HG03103 (cell line): Measurements from ENCODE around the gene HSD11B1.
A peak's percentile ranks its signal among the peaks of the same experiment; 100 is the strongest.

Source experiments
- ATAC-seq: cut with Tn5 transposase; IDR thresholded peaks from one replicate; pipeline ENCODE4 v1.9.1; 2021; ENCODE audit warnings: low read depth; ENCODE audit not compliant: unreplicated experiment

The HSD11B1 gene

DNA sequence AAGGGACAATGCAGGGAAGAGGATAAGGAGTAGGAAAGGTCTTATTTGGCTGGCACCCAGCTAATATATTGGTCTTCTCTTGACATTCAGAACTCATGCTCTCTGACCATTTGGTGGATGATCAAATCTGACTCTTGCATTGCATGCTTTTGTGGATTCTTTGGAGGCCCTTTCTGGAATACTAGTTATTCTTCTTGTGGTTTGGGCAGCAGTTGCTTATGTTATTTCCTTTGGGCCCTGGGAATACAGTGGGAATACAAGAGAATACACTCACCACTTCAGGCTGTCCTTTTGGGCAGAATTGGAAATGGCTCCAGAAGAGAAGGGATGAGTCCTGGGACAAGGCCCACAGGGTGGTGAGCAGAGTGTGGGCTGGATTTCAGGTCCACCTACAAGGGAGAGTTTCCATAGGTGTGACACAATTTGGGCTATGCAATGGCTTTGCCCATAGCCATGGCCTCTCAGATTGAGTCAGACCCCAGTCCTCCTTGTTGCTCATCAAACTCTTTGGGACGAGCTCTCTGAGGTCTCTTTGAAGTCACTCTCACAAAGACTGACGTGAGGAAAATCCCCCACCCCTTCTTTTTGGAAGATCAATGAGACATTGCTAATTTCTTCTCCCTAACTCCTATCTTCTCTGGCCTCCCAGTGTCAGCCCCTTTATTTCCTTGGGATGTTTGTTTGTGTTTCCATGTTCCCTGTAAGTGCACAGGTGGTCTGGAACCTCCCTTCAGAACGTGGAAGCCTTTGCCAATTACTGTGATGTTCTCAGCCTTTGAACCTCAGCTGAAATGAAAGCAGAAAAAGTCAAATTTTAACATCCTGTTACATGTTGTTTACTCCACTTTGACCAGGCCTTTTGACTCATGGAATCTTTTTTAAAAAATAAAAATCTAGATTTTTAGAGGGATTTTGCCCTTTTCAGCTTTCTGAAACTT, 19.4 kb downstream of the HSD11B1 start:
- no peak for ATAC-seq

GRCh38 chr1:209727286-209727685, 22.6 kb downstream of the HSD11B1 start:
- ATAC-seq = no peak

GRCh38 chr1:209727785-209728184, 23.1 kb downstream of the HSD11B1 start:
- no peak for ATAC-seq

DNA sequence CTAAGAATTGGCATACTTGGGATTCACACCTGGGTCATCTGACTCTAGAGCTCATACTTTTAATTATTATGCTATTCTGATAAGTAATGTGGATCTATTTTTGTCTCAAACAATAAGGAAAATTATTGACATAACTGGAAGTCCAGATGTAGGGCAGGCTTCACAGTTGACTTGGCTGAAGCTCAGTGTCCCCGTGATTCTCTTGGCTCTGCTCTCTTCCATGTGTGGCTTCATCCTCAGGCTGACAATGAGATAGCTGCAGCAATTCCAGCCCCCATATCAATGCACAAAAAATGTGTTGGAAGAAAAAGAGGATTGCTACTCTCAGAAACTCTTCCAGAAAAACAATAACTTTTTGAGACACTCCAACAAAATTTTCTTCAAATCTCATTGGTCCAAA, 23.8 kb downstream of the HSD11B1 start:
- ATAC-seq = no peak

- no peak for ATAC-seq
These were observed 24.8 kb downstream of the HSD11B1 start for GRCh38 chr1:209729436-209729835.

DNA sequence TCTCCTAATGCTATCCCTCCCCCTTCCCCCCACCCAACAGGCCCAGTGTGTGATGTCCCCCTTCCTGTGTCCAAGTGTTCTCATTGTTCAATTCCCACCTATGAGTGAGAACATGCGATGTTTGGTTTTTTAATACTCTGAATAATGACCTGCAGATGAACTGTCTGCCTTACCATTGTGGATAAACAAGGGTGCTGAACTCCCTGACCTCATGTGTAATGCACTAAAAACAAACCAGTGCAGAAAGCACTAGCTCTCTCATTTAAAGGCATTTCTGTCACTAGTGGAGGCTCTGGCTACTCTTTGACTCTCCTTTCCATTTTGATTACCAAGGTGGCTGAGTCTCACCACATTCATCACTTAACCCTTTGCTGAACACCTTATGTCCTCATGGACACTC, 28.1 kb downstream of the HSD11B1 start:
- ATAC-seq = no peak

DNA sequence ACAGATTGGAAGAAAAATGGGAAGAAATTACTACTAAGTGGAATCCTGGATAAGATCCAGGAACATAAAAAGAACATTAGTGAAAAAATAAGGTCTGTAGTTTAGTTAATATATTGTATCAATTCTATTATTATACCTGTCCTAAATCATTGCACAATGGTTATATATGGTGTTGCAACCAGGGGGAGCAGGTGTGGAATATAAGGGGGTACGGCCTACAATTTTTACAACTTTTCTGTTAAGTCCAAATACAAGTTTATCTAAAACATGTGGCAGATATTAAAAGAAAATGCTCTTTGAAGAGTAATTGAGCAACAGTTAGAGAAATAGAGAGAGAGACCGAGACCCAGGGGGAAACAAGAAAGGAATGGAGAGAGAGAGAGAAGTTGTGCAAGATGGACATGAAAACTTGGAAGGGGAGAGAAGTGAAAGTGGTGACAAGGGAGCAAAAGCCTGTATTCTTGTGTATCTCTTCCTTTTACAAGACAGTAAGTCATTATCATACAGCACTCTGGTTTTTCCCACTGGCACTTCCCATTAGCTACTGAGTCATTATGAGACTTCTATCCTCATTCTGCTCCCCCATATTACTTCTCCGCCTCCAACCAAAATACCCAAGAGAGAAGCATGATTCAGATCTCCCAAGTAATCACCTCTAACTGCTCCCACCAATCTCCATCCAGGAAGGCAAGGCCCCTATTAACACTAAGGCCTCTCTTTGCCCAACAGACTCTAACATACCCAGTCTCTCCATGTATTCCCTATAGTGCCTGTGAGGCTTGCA, 29.0 kb downstream of the HSD11B1 start:
- ATAC-seq = no peak

- ATAC-seq = no peak
These were observed 32.0 kb downstream of the HSD11B1 start for GRCh38 chr1:209736490-209737117.

GRCh38 chr1:209737118-209737505, 32.5 kb downstream of the HSD11B1 start:
- no peak for ATAC-seq

DNA sequence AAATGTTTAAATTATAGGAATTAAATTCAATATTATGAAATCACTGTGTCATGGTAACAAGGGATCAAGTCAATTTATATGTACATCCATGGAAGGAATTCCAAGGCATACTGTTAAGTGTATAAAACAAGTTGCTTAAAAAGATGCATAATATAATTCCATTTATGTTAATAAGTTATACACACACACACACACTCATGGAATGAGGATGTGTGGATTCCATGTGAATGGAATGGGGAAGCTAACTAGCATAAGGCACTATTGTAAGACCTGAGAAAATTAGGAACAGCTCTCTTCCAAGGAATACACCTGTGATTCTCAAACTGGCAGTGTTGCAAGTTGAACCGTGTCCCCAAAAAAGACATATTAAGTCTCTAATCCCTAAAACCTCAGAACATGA, 33.6 kb downstream of the HSD11B1 start:
- no peak for ATAC-seq

DNA sequence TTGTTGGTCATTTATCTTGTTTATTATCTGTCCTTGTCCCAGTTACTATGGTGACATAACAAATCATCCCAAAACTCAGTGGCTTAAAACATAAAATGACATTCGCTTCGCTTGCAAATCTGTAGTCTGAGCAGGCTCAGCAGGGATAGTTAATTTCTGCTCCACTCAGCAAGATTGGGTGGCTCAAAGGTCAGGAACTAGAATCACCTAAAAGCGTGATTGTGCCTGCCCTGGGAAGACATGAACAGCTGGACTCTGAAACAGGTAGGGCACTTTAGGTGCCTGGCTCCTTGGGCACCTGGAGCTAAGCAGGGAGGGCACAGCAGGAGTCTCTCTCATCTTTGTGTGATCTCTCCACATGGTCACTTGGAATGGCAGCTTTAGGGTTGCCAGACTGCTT, 36.5 kb downstream of the HSD11B1 start:
- ATAC-seq = no peak

DNA sequence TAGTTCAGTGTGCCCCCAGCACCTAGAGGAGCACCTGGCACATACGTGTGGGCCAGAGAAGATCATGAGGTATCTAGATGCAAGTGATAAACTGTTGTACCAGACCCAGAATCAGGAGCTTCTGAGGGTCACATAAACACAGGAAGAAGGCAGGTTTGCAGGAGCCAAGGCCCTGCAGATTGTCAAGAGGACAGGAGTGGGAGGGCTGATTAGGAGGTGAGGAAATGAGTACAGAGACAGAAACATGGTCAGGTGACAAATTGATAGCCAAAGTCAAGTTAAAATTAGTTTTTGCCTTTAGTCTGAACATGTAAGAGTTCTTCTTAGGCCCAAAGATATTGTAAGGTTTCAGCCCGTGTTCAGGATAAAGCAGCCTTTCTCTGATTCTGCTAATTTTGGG, 37.2 kb downstream of the HSD11B1 start:
- no peak for ATAC-seq

- no peak for ATAC-seq
These were observed 37.9 kb downstream of the HSD11B1 start for GRCh38 chr1:209742409-209743144.

- no peak for ATAC-seq
These were observed 38.5 kb downstream of the HSD11B1 start for GRCh38 chr1:209743145-209743482.

DNA sequence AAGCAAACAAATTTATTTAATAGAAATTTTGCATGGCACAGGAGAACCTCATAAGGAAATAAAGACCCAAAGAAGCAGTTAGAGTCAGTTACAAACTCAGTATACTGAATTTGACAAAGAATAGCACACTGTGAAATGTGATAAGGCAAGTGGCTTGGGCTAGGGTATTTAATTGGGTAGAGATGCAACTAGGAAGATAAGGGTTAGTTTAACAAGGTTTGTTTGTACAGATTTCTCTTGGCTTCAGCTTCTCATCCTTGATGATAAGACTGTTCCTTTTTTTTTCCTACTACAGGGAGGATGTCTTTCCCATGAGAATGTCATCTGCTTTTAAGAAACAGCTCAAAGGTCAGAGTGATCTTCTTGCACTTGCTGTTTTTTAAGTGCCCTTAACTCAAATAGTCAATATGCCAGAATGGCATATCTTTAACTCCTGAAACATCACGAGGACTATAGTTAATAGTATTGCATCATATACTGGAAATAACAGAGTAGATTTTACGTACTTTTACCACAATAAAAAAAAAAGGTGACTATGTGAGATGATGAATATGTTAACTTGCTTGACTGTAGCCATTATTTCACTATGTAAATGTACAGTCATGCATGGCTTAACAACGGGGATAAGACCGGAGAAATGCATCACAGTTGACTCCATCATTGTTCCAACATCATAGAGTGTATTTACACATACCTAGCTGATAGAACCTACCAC, 42.0 kb downstream of the HSD11B1 start:
- ATAC-seq = no peak

GRCh38 chr1:209747580-209748262, 43.1 kb downstream of the HSD11B1 start:
- ATAC-seq = peak; percentile 65

DNA sequence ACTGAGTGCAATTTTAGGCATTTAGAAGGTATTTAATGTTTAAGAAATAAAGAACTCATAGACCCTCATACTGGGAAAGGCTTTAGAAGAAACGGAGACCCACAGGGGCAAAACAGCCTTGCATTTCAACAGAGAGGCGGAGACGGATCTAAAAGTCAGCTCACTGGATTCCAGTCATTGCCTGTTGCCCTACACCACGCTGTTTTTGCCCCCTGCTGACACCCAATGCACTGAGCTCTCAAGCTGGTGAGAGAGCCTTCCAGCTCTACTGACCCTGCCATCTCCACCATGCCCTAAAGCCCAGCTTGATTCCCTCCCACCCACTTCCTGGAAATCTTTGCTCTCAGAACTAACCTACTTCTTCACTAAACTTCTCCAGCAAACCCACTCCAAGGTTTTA, 44.0 kb downstream of the HSD11B1 start:
- no peak for ATAC-seq

GRCh38 chr1:209749205-209749604, 44.6 kb downstream of the HSD11B1 start:
- no peak for ATAC-seq

GRCh38 chr1:209749670-209750323, 45.2 kb downstream of the HSD11B1 start:
- no peak for ATAC-seq
